G401.6 (cell line): ENCODE measurements around the gene TANGO6.
"Not testable (repeated sequence)": the region's sequence is repeated elsewhere in the genome, so short reads cannot be mapped to it uniquely, and the experiment has no call there.

Experiments used
- FAIRE-seq: peaks from 2 replicates; lab custom pipeline; 2012; peaks lifted over from hg19 to GRCh38; lab: Jason Lieb, UNC

Gene TANGO6

DNA sequence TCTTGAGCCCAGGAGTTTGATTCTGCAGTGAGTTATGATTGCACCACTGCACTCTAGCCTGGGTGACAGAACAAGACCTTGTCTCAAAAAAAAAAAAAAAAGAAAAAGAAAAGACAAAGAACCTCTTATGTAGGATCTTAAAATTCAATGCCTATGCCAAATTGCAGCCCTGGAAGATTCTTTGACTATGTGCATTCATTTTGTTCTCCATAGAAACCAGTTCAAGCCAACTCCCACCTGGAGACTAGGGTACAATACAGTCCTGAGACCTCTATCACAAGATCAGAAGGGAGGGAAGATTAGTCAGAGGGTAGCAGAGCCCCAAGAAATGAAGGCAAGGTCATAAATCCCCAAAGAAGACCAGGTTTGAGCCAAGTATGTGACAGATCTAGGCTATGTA, 171.5 kb downstream of the TANGO6 start:
- no peak for FAIRE-seq

DNA sequence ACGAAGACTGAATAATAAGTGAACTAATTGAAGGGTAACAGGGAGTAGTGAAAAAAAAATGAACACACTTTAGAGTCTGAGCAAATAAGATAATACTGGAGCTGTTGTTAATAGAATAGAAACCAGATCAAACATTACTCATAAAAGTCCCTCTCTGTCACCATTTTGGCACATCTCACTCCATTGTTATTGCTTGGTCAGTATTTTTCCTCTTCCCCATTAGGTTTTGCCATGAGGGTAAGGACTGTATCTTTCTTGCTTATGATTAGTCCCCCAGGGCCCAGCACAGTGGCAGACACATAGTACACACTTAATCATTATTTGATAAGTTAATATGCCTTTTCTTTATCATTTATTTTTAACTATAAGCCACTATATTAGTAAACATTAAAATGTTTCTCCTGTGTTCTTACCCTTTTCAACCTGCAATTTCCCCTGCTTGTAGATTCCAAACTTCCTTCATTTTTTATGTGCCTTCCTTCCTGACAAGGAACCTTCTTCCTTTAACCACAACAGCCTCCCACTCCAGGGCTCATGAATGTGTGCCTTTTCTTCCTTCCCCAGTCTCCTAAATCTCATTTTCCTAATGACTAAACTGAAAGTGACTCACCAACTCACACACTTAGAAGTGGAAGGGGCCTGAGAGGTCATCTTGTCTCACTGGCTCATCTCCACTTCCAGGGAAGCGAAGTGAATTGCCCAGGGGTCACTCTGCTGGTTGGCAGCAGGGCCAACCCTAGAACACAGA, 173.9 kb downstream of the TANGO6 start:
- no peak for FAIRE-seq

DNA sequence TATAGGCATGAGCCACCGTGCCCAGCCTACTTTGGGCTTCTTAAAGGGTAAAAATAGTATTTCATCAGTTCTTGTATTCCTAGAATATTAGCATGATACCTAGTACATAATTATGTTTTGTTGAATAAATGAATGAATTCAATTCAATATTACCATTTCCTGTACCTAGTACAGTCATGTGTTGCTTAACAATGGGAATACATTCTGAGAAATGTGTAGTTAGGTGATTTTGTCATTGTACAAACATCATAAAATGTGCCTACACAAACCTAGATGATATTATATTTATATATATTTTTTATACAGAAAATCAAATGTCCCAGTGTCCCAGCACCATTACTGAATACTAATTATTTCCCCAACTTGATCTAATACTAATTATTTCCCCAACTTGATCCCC, 176.5 kb downstream of the TANGO6 start:
- no peak for FAIRE-seq

DNA sequence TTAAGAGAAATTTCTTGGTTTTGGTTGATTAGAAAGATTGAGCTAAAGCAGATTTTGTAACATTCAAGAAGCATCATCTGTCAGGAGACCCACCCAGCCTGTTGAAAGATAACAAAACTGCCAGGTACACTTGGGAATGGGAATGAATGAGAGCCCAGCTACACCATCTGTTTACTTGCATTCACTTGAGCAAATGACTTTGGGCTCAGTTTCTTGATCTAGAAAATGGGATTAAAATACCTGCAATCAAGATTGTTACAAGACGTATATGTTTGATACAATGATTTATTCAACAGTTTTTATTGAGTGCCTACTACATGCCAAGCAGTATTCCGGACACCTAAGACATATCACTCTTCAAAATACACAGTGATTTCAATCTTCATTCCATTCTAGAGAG, 185.8 kb downstream of the TANGO6 start:
- no peak for FAIRE-seq

DNA sequence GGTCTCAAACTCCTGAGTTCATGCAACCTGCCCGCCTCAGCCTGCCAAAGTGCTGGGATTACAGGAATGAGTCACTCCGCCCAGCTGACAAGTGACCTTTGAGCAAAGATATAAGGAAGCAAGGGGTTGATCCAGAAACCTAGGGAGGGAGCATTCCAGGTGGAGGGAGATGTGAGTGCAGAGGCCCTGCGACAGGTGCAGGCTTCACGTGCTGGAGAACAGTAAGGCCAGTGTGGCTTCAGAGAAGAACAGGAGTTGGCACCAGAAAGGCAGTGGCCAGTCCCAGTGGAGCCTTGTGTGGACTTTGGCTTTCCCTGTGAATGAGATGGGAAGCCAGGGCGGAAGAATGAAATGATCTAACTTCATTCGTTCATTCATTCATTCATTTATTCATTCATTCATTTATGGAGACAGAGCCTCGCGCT, 188.6 kb downstream of the TANGO6 start:
- no peak for FAIRE-seq

DNA sequence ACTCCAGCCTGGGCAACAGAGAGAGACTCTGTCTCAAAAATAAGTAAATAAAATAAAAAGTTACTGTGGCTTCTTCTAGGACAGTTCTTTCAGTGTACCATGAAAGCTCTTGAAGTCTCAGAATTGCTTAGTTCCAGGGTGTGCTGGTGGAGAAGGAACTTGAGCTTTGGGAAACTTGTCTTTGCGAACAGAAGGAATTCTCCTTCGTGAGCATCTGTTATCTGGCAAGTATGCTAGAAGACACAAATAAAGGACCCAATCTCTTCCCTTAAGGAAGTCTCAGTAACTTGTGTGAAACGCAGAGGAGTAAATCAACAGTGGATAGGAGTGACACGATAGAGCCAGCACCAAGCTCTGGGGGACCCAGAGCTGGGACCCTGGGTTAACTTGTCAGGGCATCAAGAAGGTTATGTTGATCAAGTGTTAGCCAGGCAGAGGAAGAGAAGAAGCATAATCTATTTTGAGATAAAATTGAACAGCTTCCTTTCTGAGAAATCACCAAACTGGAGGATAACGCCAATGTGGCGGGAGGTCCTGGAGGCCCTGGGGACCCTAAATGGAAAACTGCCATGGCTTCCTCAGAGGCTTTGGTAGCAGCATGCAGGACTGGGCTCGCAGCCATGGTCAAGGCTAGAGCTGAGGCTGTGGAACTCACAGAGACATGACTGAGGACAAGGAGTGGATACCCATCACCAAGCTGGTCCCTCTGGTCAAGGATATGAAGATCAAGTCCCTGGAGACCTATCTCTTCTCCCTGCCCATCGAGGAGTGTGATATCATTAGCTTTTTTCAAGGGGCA, 190.0 kb downstream of the TANGO6 start:
- FAIRE-seq = no peak

DNA sequence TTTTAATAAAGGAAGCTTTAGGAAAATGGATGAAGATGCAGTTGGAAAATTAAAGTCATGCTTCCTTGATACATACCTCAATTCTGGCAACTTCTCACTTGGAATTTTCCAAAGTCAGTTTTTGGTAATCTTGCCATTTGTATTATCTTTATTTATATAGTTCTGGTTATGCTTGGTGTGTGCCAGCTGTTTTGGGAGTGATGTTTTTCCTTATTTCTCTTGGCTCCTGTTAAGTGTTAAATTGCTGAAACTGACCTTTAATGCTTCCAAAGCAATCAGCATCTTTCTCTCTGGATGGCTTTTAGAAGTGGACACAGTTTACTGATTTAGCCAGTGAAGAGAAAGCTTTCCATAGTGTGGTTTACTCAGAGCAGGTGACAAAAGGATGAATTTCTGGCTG, 192.0 kb downstream of the TANGO6 start:
- FAIRE-seq = no peak

DNA sequence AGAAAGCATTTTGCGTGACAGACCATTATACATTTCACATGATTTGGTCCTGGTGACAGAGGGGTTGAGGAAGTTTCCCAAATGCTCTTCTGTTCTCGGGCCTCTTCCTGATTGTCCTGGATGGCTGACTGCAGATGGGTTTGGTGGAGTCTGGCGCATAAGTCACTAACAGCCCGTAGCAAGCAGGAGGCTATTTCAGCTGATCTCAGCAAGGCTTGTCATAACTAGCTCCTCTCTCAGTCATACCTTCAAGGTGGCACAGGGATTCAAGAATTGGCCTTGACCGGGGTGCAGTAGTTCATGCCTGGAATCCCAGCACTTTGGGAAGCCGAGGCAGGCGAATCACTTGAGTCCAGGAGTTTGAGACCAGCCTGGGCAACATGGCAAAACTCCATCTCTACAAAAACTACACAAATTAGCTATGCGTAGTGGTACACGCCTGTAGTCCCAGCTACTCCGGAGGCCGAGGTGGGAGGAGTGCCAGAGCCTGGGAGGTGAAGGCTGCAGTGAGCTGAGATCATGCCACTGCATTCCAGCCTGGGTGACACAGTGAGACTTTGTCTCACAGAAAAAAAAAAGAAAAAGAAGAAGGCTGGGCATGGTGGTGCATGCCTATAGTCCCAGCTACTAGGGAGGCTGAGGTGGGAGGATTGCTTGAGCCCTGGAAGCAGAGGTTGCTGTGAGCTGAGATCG, 193.2 kb downstream of the TANGO6 start:
- FAIRE-seq = no peak

DNA sequence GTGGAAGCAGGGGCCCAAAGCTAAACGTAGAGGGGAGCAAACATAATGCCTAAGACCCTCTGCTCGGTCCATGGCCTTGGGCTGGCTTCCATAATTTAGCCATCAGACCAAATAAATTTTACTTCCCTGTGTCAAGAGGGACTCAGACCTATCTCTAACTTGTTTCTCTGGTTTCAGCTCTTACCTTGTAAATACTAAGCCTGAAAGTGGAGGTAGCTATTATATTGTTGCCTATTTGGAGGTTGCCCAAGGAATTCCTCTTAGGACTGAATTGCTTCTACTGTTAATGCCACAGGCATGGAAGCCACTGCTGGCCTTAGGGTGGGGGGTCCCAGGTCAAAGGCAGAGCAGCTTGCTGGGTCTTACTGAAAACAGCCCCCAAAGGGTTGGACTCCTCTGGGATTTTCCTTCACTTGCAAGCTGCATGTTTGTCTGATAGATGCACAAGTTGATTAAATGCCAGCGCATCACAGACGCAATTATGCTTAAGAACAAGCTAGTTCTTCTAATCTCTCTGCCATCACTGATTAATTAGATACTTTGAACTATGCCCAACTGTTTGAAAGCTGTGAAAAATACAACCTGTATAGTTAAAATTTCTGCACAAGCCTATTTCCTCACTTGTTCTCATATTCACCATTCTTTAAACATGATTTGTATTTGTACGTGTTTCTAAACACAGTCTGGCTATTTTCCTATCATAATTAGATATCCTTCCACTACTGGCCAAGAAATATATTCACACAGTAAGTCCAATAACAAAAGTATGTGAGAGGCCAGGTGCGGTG, 194.2 kb downstream of the TANGO6 start:
- no peak for FAIRE-seq

DNA sequence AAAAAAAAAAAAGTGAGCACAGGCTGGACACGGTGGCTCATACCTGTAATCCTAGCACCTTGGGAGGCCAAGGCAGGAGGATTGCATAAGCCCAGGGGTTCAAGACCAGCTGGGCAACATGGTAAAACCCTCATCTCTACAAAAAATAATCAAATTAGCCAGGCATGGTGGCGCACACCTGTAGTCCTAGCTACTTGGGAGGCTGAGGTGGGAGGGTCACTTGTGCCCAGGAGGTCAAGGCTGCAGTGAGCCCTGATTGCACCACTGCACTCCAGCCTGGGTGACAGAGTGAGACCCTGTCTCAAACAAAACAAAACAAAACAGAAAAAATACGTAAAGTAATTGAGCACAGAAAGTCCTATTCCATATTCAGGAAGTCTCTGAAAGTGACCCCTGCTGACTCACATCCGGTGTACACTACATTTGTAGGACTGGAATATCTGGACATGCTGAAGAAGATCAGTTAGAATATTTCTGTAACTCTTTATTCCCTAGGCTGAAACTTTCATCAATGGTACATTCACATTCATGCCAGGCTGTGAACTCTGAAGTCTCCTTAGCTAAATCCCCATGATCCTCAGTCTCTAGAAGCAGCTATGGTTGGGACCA, 196.1 kb downstream of the TANGO6 start:
- FAIRE-seq = no peak

DNA sequence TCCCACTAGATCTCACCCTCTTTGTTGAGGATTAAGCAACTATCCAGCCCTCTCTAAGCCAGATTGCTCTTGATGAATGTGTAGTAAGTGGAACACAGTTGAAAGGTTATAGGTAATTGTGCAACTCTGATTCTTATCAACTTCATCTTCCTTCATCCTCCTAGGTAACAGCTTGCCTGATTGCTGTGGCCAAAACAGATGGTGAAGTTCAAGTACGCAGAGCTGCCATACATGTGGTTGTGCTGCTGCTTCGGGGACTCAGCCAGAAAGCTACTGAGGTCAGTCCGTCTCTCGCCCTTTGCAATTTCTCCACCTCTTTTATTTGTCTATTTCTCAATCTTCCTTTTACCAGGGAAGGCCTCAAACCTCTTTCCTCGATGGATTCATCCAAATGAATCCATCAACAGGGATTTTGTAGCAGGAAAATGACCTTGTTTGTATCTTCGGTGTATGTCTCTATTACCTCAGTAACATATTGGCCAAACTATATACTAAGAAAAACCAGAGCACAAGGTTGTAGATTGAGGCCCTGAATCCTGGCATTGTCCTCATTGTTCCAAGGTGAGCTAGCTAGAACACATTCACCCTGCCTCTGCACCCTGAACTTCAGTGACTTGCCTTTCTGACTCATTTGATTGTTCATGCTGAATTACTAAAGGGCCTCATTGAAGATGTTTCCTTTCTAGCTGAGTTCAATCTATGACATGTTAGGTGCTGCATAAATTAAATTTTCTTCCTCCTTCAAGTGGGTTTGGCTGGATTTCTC, 197.0 kb downstream of the TANGO6 start:
- FAIRE-seq = no peak

DNA sequence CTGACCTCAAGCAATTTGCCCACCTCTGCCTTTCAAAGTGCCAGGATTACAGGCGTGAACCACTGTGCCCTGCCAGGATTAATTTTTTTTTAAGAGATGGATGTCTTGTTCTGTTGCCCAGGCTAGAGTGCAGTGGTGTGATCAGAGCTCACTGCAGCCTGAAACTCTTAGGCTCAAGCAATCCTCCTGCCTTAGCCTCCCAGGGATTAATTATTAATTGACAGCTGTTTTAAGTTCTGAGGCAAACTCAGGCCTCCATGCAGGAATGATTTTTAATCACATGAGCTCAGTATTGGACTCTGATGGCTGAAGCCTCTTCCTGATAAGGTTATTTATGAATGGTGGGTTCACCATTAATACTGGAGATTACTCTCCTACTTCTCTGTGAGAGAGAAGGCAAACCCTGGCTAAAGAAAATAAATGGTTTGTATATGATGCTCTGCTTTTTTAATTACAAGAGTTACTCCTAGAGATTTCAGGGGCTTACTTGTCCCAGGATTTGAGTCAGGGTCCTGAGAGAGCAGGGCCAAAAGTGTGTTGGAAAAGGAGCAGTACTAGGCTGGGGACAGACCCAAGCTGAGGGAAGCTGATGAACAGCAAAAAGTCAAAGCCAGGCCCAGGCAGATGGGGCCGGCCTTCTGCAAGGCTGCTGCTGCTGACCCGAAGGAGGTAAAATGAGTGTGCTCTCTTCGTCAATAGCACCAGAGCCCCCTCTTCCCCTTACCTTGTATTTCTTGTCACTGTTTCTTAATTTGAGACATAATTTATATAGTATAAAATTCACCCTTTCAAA, 205.2 kb downstream of the TANGO6 start:
- FAIRE-seq = no peak

DNA sequence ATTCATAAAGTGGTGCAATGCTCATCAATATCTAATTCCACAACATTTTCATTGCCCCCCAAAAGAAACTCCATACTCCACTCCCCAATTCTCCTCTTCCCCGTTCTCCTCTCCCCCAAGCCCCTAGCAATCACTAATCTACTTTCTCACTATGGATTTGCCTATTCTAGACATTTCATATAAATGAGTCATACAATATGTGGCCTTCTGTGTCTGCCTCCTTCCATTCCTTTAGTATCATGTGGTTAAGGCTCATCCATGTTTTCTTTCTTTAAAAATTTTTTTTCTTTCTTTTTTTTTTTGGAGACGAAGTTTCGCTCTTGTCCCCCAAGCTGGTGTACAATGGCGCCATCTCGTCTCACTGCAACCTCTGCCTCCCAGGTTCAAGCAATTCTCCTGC, 205.8 kb downstream of the TANGO6 start:
- FAIRE-seq = no peak

DNA sequence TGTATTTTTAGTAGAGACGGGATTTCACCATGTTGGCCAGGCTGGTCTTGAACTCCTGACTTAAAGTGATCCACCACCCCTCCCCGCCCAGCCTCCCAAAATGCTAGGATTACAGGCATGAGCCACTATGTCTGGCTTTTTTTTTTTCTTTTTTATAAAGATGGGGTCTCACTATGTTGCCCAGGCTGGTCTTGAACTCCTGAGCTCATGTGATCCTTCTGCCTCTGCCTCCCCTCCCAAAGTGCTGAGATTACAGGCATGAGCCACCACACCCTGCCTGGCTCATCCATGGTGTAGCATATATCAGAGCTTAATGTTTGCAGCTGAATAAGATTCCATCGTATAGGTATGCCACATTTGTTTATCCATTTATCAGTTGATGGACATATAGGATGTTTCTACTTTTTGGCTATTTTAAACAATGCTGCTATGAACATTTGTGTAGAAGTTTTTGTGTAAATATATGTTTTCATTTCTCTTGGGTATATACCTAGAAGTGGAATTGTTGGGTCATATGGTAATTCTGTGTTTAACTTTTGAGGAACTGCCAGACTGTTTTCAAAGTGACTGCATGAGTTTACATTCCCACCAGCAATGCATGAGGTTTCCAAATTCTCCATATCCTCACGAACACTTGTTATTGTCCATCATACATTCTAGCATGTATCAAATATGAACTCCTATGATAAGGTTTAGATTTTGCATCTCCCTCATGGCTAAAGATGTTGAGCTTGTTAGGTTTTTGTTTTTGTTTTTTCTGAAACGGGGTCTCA, 206.5 kb downstream of the TANGO6 start:
- FAIRE-seq = no peak

DNA sequence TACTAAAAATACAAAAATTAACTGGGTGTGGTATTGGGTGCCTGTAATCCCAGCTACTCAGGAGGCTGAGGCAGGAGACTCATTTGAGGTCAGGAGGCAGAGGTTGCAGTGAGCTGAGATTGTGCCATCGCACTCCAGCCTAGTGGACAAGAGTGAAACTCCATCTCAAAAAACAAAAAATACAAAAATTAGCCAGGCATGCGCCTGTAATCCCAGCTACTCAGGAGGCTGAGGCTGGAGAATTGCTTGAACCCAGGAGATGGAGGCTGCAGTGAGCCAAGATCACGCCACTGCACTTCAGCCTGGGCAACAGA, 208.1 kb downstream of the TANGO6 start:
- not testable (repeated sequence) for FAIRE-seq

DNA sequence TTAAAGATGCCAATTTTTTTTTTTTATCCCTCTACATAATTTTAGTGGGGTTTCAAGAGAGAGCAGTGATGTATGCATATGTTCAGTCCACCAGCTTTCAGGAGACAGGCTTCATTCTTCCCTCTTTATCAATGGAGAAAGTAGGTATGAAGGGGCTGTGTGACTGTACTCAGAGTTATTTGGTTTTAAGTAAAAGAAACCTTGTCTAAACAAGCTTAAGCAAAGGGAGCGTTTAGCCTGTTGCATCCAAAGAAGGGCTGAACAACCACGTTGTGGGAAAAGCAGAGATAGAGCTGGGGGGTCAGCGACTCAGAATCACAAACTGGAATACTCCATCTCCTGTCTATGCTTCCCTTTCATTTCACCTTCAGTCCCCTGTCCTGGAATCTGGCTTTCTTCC, 211.7 kb downstream of the TANGO6 start:
- FAIRE-seq = no peak

DNA sequence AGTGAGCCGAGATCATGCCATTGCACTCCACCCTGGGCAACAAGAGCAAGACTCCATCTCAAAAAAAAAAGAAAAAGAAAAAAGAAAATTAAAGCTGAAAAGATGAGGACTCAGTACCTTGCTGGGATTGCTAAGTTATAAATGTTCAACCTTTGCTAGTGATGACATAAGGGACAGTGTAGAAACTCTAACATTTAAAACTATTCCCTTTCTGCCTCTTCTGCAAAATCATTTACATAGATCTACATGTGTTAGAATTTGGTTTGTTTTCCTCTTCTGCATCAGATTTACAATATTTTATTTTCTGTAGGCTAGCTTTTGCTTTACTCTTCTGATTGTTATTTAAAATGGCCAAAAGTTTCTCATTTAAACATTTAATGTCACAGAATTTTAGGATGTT, 212.6 kb downstream of the TANGO6 start:
- FAIRE-seq = no peak

DNA sequence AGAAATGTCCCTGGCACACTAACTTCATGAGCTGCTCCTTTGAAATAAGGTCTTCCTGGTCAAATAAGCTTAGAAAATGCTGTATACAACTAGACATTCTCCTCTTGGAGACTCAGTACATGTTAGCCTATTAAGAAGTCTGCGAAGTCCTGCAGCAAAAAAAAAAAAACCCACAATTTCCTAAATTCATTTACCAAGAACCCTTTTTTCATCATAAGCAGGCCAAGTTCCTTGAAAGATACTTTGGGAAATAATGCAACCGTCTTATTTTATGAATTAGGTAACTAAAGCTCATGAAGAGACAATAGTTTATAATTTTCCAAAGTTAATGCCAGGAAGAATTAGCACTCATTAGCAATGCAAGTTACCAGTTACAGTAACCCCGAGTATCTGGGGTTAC, 213.1 kb downstream of the TANGO6 start:
- FAIRE-seq = no peak
